Smooth muscle cell (in vitro differentiated cells): ENCODE data around the gene EPHB1. TPM values are rescaled to one million over a fixed set of nuclear protein-coding genes. Genes with fewer than 3 reads are reported as not detected.

Experiments used
- DNase-seq: peaks from one replicate; lab custom pipeline; 2025; ENCODE audit not compliant: unreplicated experiment; lab: John Stamatoyannopoulos, UW
- H2AFZ ChIP-seq: fragments of 200-600 bp; sonication (generic); 2 replicates; pipeline ENCODE4 v1.6.0; 2016; ENCODE audit warnings: antibody characterized with exemption, low read depth, mild to moderate bottlenecking
- H3F3A ChIP-seq: fragments of 200-600 bp; sonication (generic); 2 replicates; pipeline ENCODE4 v1.6.0; 2017; ENCODE audit warnings: antibody characterized with exemption, low read depth
- H3K27ac ChIP-seq: fragments of 200-600 bp; sonication (generic); 2 replicates; pipeline ENCODE4 v1.5.1; 2016; ENCODE audit warnings: low read depth, mild to moderate bottlenecking
- H3K27me3 ChIP-seq: fragments of 200-600 bp; sonication (generic); 2 replicates; pipeline ENCODE4 v1.6.1; 2016; ENCODE audit warnings: low read depth, mild to moderate bottlenecking
- H3K36me3 ChIP-seq: fragments of 200-600 bp; sonication (generic); 2 replicates; pipeline ENCODE4 v1.5.1; 2016; ENCODE audit warnings: low read depth
- H3K4me1 ChIP-seq: fragments of 200-600 bp; sonication (generic); 2 replicates; pipeline ENCODE4 v1.5.1; 2016; ENCODE audit warnings: low read depth
- H3K4me2 ChIP-seq: fragments of 200-600 bp; sonication (generic); 2 replicates; pipeline ENCODE4 v1.6.0; 2016; ENCODE audit warnings: mild to moderate bottlenecking
- H3K4me3 ChIP-seq: fragments of 200-600 bp; sonication (generic); 2 replicates; pipeline ENCODE4 v1.5.1; 2016; ENCODE audit warnings: mild to moderate bottlenecking
- H3K79me2 ChIP-seq: fragments of 200-600 bp; sonication (generic); 2 replicates; pipeline ENCODE4 v1.6.0; 2016; ENCODE audit warnings: low read depth, mild to moderate bottlenecking
- H3K9ac ChIP-seq: fragments of 200-600 bp; sonication (generic); 2 replicates; pipeline ENCODE4 v1.6.0; 2016; ENCODE audit warnings: low read depth
- H3K9me3 ChIP-seq: fragments of 200-600 bp; sonication (generic); replicated peaks from 2 replicates; pipeline ENCODE4 v1.5.1; 2016; ENCODE audit warnings: low read depth
- H4K20me1 ChIP-seq: fragments of 200-600 bp; sonication (generic); 2 replicates; pipeline ENCODE4 v1.6.0; 2016; ENCODE audit warnings: low read depth
- WGBS: methylation state at CpG from one replicate; pipeline ENCODE4 v1.1.7; 2016; ENCODE audit warnings: low lambda C conversion rate; 5-methylcytosine and 5-hydroxymethylcytosine counted together
- polyA plus RNA-seq: library from polyadenylated mRNA; unstranded; fragments of >200 nt; fragmentation: Nextera tagmentation; extraction: Ambion mirVana; gene quantifications from 2 replicates; pipeline ENCODE4 v1.2.1, GENCODE V29; 2016
- total RNA-seq: library from RNA; depleted of rRNA; stranded (reverse); fragments of >200 nt; gene quantifications from 2 replicates; pipeline ENCODE4 v1.2.3, GENCODE V29; 2014
- TF ChIP-seq, protein P1 (sequence below): fragments of 200-600 bp; sonication (generic); IDR thresholded peaks from 2 replicates; pipeline ENCODE4 v1.5.1; 2017; ENCODE audit warnings: borderline replicate concordance, mild to moderate bottlenecking, antibody characterized with exemption; ENCODE audit not compliant: insufficient read depth, poor library complexity, severe bottlenecking

Gene EPHB1
- total and polyA plus RNA-seq, 2 experiments from 2014 or later: 2.5 to 2.6 TPM

DNA sequence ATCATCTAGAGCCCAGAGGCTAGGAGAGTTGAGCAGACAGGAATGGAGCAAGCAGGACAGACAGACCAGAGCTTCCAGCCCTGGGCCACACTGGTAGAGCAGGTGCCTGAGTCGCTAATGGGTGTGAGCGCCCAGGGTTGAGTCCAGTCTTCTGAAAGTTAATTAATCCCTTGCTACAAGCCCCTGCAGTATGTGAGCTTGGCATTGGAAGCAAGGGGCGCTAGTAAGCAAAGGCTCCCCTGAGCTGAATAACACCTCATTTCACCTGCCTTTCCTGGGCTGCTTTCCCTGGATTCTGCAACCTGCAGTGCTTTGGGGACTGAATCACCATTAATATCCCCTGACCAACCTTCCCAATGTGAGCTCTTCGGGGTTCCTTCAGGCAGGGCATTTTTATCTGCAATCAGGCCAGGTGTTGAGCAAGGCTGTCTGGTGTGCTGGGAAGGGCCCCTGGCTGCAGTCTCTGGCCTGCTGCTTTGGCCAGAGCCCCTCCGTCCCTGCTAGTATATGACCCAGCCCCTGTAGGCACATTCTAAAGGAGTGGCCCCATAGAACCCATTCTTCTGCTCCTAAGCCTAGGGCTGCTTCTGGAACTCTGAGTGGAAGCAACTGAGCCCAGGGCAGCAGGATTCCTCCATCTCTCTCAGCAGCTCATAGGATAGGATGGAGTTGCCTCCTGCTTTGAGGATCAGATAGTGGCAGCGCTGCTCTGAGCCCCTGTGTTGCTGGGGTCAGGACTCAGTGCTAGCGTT, 45.1 kb upstream of the EPHB1 start:
- TF ChIP-seq, protein P1, sequence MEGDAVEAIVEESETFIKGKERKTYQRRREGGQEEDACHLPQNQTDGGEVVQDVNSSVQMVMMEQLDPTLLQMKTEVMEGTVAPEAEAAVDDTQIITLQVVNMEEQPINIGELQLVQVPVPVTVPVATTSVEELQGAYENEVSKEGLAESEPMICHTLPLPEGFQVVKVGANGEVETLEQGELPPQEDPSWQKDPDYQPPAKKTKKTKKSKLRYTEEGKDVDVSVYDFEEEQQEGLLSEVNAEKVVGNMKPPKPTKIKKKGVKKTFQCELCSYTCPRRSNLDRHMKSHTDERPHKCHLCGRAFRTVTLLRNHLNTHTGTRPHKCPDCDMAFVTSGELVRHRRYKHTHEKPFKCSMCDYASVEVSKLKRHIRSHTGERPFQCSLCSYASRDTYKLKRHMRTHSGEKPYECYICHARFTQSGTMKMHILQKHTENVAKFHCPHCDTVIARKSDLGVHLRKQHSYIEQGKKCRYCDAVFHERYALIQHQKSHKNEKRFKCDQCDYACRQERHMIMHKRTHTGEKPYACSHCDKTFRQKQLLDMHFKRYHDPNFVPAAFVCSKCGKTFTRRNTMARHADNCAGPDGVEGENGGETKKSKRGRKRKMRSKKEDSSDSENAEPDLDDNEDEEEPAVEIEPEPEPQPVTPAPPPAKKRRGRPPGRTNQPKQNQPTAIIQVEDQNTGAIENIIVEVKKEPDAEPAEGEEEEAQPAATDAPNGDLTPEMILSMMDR: no peak
- no peaks in the 10 kb centered on the region for H3K36me3 ChIP-seq
- no peaks in the 10 kb centered on the region for H3K4me1 ChIP-seq
- no peak overlapping the region for H3K4me2 ChIP-seq
- no peaks in the 10 kb centered on the region for H3K79me2 ChIP-seq
- no peak for DNase-seq
- no peaks in the 10 kb centered on the region for H4K20me1 ChIP-seq
- H2AFZ ChIP-seq: no peak overlapping the region
- WGBS: 73% methylated on average over 7 of the region's 7 CpGs
- no peaks in the 10 kb centered on the region for H3K27me3 ChIP-seq
- no peak overlapping the region for H3K4me3 ChIP-seq
- no peaks in the 10 kb centered on the region for H3K9me3 ChIP-seq
- no peaks in the 10 kb centered on the region for H3F3A ChIP-seq
- H3K9ac ChIP-seq: no peak overlapping the region
- no peak overlapping the region for H3K27ac ChIP-seq

DNA sequence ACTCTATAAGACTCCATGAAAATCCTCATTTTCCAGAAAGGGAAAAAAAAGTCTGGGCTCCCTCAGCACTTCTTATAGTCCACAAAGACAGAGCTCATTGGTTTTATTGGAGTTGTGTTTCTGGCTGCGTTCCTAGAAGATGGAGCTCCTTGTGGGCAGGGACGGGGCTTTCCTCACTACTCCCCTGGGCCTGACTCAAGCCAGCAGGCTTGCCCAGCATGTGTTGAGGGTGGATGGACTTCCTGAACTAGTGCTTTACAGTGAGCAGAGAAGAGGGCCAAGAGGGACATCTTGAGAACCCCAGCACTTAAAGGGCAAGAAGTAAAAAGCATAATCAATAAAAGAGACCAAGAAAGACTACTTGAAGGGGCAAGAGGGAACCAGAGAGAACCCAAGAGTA, 43.2 kb upstream of the EPHB1 start:
- H3K9ac ChIP-seq: no peak overlapping the region
- DNase-seq: no peak
- WGBS: 76% methylated on average over 2 of the region's 2 CpGs

DNA sequence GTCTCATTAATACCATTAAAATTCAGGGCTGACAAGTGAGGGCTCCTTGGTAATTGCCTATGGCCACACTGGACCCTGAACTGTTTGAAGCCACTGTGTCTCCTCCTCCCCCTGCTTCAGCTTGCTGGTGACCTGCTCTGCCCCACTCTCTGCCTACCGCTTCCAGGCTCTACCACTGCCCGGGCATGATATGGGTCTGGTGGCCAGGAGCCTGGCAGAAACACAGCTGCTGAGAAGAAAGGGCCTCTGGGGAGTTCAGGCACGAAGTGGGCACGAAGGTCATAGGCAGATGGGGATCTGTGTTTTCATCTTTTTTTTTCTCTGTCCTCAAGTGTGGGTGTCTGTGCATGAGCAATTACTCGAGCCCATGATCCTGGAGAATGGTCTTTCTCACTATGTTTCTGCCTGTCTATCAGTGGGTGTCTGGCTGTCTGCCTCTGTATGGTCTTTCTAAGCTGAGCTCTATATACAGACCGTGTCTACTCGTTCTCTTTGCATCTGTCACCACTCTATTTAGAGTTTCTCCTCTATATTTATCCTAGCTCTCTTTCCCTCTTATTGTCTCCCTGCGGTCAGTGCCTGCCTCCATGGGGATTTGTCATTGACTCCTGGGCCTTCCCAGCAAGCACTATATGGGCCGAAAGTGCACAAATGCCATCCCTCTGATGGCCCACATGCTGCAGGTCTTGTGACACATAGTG, 42.1 kb upstream of the EPHB1 start:
- Histone ChIP-seq H3F3A (no peaks in the 10 kb centered on the region), H3K4me1 (no peaks in the 10 kb centered on the region), H3K36me3 (no peaks in the 10 kb centered on the region), H3K79me2 (no peaks in the 10 kb centered on the region), H3K9ac (no peak overlapping the region), H2AFZ (no peak overlapping the region), H3K27me3 (peaks cover 14% of the 10 kb centered on the region), H3K4me2 (no peak overlapping the region), H3K9me3 (no peaks in the 10 kb centered on the region), H4K20me1 (no peaks in the 10 kb centered on the region), H3K27ac (no peak overlapping the region), H3K4me3 (no peak overlapping the region)
- TF ChIP-seq, protein P1: no peak
- DNase-seq: no peak
- 56% methylated on average over 9 of the region's 9 CpGs for WGBS

More for the DNA sequence above, 43.2 kb upstream of the EPHB1 start:
- H3K79me2 ChIP-seq: no peaks in the 10 kb centered on the region
- H3K4me1 ChIP-seq: no peaks in the 10 kb centered on the region
- H3F3A ChIP-seq: no peaks in the 10 kb centered on the region
- no peaks in the 10 kb centered on the region for H3K9me3 ChIP-seq
- no peaks in the 10 kb centered on the region for H4K20me1 ChIP-seq
- H3K27ac ChIP-seq: no peak overlapping the region
- TF ChIP-seq, protein P1: no peak
- H3K36me3 ChIP-seq: no peaks in the 10 kb centered on the region
- no peak overlapping the region for H2AFZ ChIP-seq
- peaks cover 9% of the 10 kb centered on the region for H3K27me3 ChIP-seq
- H3K4me2 ChIP-seq: no peak overlapping the region
- no peak overlapping the region for H3K4me3 ChIP-seq
